ENCODE results near the gene MBNL3. TPM values are rescaled to one million over a fixed set of nuclear protein-coding genes. Genes with fewer than 3 reads are reported as not detected.

Gene MBNL3
- total and polyA plus RNA-seq, 2 donors (not counting 3 experiments of a cell fraction or from before 2014, with no cell fraction given), result 1.8 to 5.6 TPM

DNA sequence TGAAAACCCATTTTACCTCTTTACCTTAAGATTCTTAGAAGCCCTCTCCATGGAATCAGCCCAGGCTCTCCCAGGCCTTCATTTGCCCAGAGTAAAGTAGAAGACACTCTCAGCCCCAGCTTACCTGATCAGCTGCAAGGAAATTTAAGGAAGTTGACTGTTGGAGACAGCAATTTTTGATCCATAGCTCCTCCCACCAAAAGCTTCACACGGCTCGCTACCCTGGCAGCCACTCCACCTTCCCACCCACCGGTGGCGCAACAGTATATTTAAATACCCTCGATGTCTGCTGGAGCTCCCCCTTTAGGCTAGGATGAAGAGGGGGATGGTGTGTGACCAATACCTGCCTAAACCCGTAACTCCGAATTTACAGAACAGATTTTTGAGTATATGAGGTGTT is 75.4 kb downstream of the MBNL3 start:
- BruUV-seq (replicated peaks), result no TSS peak
- POLR2A ChIA-PET, result no interaction called here
- H3K9ac ChIP-seq (replicated peaks; ENCODE audit: extremely low read depth, insufficient read depth, low read length), result no peak overlapping the region
- CTCF ChIA-PET, result interaction anchor here (1.7 kb wide), 1 partner anchor 16 kb away, joined by 4 read pairs; no protein-coding TSS in a partner anchor
- dilution Hi-C loops (cut with MboI; ENCODE audit: extremely low pct_ligation_motif_present, low sequenced_read_pairs) (no loop called here), intact Hi-C loops (cut with micrococcal nuclease) (no loop called here)
- H3K4me2 ChIP-seq (ENCODE audit: insufficient read depth, low read length), result no peak overlapping the region
- FAIRE-seq, result no peak
- H3K4me3 ChIP-seq (replicated peaks in 1 of 3; ENCODE audit: insufficient read depth in 1 of 3, low read depth in 1 of 3, low read length in 3 of 3), result no peak overlapping the region
- no peak for DNase-seq (ENCODE audit: low read depth, low spot score)
- no peaks in the 10 kb centered on the region for H3K9me3 ChIP-seq (replicated peaks; ENCODE audit: control insufficient read depth, insufficient read depth, low read length)
- no peak overlapping the region for H2AFZ ChIP-seq (ENCODE audit: low read depth, low read length)
- H3K79me2 ChIP-seq (ENCODE audit: control insufficient read depth, insufficient read depth, low read length), result no peaks in the 10 kb centered on the region
- no peaks in the 10 kb centered on the region for H3K9me1 ChIP-seq (replicated peaks; ENCODE audit: control insufficient read depth, extremely low read depth, insufficient read depth, low read length)
- no peaks in the 10 kb centered on the region for H3K27me3 ChIP-seq (ENCODE audit: control insufficient read depth in 2 of 2, insufficient read depth in 2 of 2, low read length in 2 of 2)
- no peaks in the 10 kb centered on the region for H4K20me1 ChIP-seq (replicated peaks; ENCODE audit: control insufficient read depth, extremely low read depth, insufficient read depth, low read length)
- no peak overlapping the region for H3K27ac ChIP-seq (ENCODE audit: insufficient read depth, low read depth, low read length)
- no peaks in the 10 kb centered on the region for H3K4me1 ChIP-seq (ENCODE audit: control insufficient read depth, extremely low read depth, insufficient read depth, low read length)
- H3K36me3 ChIP-seq (ENCODE audit: control insufficient read depth in 2 of 2, extremely low read depth in 1 of 2, insufficient read depth in 2 of 2, low read length in 2 of 2), result no peaks in the 10 kb centered on the region
- no peak for TF ChIP-seq FOS (IDR thresholded peaks at IDR 0.05; ENCODE audit: borderline replicate concordance, insufficient read depth, low read length)
- TF ChIP-seq, protein P1, sequence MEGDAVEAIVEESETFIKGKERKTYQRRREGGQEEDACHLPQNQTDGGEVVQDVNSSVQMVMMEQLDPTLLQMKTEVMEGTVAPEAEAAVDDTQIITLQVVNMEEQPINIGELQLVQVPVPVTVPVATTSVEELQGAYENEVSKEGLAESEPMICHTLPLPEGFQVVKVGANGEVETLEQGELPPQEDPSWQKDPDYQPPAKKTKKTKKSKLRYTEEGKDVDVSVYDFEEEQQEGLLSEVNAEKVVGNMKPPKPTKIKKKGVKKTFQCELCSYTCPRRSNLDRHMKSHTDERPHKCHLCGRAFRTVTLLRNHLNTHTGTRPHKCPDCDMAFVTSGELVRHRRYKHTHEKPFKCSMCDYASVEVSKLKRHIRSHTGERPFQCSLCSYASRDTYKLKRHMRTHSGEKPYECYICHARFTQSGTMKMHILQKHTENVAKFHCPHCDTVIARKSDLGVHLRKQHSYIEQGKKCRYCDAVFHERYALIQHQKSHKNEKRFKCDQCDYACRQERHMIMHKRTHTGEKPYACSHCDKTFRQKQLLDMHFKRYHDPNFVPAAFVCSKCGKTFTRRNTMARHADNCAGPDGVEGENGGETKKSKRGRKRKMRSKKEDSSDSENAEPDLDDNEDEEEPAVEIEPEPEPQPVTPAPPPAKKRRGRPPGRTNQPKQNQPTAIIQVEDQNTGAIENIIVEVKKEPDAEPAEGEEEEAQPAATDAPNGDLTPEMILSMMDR (IDR thresholded peaks at IDR 0.05; ENCODE audit: extremely low read depth in 1 of 2, insufficient read depth in 1 of 2, low read depth in 1 of 2, low read length in 2 of 2), result no peak

DNA sequence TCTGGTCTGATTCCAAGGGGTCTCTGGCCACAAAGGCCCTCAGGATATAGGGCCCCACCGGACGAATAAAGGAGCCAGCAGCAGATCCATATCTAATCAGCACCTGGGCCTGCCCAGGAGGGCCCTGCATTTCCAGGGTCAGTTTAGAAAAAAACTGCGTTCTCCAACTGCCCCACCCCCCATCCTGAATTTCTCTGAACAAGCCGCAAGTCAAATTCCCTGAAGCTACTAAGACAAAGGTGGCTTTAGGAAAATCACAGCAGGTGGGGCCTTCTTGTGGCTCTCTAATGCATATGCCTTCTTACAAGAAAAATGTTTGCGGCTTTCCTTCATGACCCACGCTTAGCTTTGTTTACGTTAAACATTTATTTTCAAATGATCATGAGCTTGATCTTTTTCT is 76.6 kb downstream of the MBNL3 start:
- no peak overlapping the region for H2AFZ ChIP-seq (ENCODE audit: low read depth, low read length)
- H3K4me2 ChIP-seq (ENCODE audit: insufficient read depth, low read length), result no peak overlapping the region
- intact Hi-C loops (cut with micrococcal nuclease) (no loop called here), dilution Hi-C loops (cut with MboI; ENCODE audit: extremely low pct_ligation_motif_present, low sequenced_read_pairs) (no loop called here)
- H4K20me1 ChIP-seq (replicated peaks; ENCODE audit: control insufficient read depth, extremely low read depth, insufficient read depth, low read length), result no peaks in the 10 kb centered on the region
- H3K9ac ChIP-seq (replicated peaks; ENCODE audit: extremely low read depth, insufficient read depth, low read length), result no peak overlapping the region
- DNase-seq (ENCODE audit: low read depth, low spot score), result no peak
- FAIRE-seq, result no peak
- no peaks in the 10 kb centered on the region for H3K4me1 ChIP-seq (ENCODE audit: control insufficient read depth, extremely low read depth, insufficient read depth, low read length)
- CTCF ChIA-PET, result interaction anchor here (1.7 kb wide), 1 partner anchor 14 kb away, joined by 4 read pairs; no protein-coding TSS in a partner anchor
- POLR2A ChIA-PET, result no interaction called here
- no peaks in the 10 kb centered on the region for H3K36me3 ChIP-seq (ENCODE audit: control insufficient read depth in 2 of 2, extremely low read depth in 1 of 2, insufficient read depth in 2 of 2, low read length in 2 of 2)
- H3K27ac ChIP-seq (ENCODE audit: insufficient read depth, low read depth, low read length), result no peak overlapping the region
- no peaks in the 10 kb centered on the region for H3K27me3 ChIP-seq (ENCODE audit: control insufficient read depth in 2 of 2, insufficient read depth in 2 of 2, low read length in 2 of 2)
- no peaks in the 10 kb centered on the region for H3K79me2 ChIP-seq (ENCODE audit: control insufficient read depth, insufficient read depth, low read length)
- no peak for TF ChIP-seq POLR2A (IDR thresholded peaks at IDR 0.05; ENCODE audit: low read depth, low read length)
- TF ChIP-seq, protein P1 (IDR thresholded peaks at IDR 0.05; ENCODE audit: extremely low read depth in 1 of 2, insufficient read depth in 1 of 2, low read depth in 1 of 2, low read length in 2 of 2), result no peak
- TF ChIP-seq EZH2 (IDR thresholded peaks at IDR 0.05; ENCODE audit: borderline replicate concordance, low read depth, low read length, severe bottlenecking), result no peak
- TF ChIP-seq FOS (IDR thresholded peaks at IDR 0.05; ENCODE audit: borderline replicate concordance, insufficient read depth, low read length), result no peak
- TF ChIP-seq GATA2 (IDR thresholded peaks at IDR 0.05; ENCODE audit: insufficient read depth, insufficient read length, low read depth, low read length), result no peak
- TF ChIP-seq JUN (IDR thresholded peaks at IDR 0.05; ENCODE audit: borderline replicate concordance, insufficient read depth, insufficient read length, low read depth), result no peak
- no peak for TF ChIP-seq MYC (IDR thresholded peaks at IDR 0.05; ENCODE audit: low read depth, low read length)
- TF ChIP-seq, protein P2, sequence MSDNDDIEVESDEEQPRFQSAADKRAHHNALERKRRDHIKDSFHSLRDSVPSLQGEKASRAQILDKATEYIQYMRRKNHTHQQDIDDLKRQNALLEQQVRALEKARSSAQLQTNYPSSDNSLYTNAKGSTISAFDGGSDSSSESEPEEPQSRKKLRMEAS (IDR thresholded peaks at IDR 0.05; ENCODE audit: insufficient read depth, insufficient read length), result no peak
- TF ChIP-seq POLR2AphosphoS5 (IDR thresholded peaks at IDR 0.05; ENCODE audit: insufficient read depth, low read depth, low read length), result no peak
- no peaks in the 10 kb centered on the region for H3K9me1 ChIP-seq (replicated peaks; ENCODE audit: control insufficient read depth, extremely low read depth, insufficient read depth, low read length)
- BruUV-seq (replicated peaks), result no TSS peak
- H3K9me3 ChIP-seq (replicated peaks; ENCODE audit: control insufficient read depth, insufficient read depth, low read length), result no peaks in the 10 kb centered on the region
- no peak overlapping the region for H3K4me3 ChIP-seq (replicated peaks in 1 of 3; ENCODE audit: insufficient read depth in 1 of 3, low read depth in 1 of 3, low read length in 3 of 3)
